GM21529 (cell line): Measurements from ENCODE around the gene SDK2.

Source experiments
- ATAC-seq: cut with Tn5 transposase; IDR thresholded peaks from one replicate; pipeline ENCODE4 v1.9.1; 2021; ENCODE audit not compliant: unreplicated experiment

The SDK2 gene, protein sequence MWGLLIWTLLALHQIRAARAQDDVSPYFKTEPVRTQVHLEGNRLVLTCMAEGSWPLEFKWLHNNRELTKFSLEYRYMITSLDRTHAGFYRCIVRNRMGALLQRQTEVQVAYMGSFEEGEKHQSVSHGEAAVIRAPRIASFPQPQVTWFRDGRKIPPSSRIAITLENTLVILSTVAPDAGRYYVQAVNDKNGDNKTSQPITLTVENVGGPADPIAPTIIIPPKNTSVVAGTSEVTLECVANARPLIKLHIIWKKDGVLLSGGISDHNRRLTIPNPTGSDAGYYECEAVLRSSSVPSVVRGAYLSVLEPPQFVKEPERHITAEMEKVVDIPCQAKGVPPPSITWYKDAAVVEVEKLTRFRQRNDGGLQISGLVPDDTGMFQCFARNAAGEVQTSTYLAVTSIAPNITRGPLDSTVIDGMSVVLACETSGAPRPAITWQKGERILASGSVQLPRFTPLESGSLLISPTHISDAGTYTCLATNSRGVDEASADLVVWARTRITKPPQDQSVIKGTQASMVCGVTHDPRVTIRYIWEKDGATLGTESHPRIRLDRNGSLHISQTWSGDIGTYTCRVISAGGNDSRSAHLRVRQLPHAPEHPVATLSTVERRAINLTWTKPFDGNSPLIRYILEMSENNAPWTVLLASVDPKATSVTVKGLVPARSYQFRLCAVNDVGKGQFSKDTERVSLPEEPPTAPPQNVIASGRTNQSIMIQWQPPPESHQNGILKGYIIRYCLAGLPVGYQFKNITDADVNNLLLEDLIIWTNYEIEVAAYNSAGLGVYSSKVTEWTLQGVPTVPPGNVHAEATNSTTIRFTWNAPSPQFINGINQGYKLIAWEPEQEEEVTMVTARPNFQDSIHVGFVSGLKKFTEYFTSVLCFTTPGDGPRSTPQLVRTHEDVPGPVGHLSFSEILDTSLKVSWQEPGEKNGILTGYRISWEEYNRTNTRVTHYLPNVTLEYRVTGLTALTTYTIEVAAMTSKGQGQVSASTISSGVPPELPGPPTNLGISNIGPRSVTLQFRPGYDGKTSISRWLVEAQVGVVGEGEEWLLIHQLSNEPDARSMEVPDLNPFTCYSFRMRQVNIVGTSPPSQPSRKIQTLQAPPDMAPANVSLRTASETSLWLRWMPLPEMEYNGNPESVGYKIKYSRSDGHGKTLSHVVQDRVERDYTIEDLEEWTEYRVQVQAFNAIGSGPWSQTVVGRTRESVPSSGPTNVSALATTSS (N-terminal part only)

DNA sequence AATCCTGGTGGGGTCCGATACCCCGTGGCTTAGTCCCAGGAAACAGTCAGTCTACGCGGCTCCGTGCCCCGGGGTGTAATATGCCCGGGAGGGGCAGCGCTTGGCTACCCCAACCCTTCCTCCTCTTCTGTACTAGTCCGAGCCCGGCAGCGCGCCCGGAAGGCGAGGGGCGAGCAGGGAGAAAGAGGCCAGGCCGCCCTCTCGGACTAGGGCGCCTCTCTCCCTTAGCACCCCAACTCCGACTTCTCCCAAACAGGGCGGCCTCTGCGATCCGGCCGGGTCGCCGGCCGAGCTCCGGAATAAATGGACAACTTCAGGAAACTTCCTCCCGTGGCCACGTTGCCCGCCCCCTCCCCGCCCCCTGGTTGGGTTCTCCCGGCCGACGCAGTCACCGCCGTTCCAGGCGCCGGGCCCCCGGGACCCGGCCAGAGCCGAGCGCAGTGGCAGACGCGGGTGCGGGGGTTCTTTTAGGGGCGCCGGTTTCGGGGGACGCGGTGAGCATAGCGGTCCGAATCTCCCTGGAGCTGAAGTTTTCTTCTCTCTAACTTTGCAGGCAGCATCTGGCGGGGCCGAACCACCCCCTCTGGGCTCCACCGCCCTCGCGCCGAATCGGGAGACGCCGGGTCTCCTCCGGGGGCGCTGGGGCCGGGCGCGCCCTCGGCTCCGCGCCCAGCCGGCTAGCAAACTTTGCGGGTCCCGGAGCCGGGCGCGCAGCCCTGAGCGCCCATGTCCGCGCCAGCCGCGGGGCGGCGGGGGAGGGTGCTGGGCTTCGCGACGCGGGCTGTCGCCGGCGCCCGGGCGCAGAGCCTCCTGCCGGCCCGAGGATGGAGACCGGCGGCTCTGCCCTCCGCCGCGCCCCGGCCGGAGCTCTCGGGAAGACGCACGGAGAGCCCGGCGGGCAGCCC lies at the start of gene SDK2:
TSS of gene SDK2 (minus strand) at position 301 of the 905 bp plus-strand sequence. CDS start 357 bp downstream, outside the sequence.
- no peak for ATAC-seq

DNA sequence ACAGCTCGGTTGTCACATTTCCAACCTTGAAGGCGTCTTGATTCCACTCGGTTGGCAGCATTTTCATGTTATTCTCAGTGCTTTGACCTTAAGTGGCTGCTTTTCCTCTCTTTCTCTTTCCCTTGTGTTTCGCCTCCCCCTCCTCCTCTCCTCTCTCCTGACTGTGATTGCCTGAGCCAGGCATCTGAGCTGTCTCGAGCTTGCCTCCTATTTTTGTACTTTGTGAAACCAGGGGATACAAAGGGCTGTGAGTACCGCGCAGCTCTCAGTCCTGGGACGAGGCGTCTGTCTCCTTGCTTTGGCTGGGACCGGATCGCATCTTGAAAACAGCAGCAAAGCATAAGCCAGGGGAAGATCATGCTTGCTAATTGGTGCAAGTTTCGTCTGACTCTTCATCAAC lies 48.8 kb upstream of the SDK2 start:
- no peak for ATAC-seq

DNA sequence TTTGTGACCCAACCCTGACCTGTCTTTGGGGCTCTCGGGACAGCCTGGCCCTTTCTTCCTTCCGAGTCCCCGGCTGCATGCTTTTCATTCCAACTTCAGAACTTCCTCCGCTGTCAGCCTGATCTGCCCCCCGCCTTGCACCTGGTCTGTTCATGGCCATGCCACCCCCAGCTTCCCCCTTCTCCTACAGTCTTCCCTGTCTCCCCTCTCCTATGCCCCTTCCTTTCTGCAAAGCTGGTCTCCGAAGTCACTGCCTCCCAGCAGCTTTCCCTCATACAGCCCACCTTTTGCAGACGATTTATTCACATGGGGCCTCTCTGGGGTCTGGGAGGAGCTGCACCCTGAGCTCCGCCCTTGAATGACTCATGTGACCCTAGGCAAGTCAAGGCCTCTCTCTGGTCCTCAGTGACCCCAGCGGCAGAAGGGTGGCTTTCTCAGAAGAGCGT lies 47.1 kb upstream of the SDK2 start:
- ATAC-seq = no peak

DNA sequence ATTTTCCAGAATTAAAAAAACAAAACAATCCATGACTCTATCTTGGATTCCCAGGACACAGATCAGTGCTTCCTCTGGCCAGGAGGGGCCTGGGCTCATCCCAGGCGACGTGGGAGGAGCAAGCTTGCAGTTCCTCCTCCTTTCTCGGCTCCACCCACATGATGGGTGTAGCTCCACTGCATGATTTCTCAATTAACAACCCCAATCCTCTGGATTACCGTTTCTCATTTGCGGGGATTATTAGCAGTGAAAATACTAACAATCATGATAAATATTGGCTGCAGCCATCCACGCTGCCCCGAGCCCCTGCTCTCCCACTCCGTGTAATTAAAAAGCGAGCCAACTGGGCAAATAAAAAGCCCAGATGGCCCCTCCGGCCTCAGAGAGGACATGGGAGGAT lies 46.4 kb upstream of the SDK2 start:
- no peak for ATAC-seq

DNA sequence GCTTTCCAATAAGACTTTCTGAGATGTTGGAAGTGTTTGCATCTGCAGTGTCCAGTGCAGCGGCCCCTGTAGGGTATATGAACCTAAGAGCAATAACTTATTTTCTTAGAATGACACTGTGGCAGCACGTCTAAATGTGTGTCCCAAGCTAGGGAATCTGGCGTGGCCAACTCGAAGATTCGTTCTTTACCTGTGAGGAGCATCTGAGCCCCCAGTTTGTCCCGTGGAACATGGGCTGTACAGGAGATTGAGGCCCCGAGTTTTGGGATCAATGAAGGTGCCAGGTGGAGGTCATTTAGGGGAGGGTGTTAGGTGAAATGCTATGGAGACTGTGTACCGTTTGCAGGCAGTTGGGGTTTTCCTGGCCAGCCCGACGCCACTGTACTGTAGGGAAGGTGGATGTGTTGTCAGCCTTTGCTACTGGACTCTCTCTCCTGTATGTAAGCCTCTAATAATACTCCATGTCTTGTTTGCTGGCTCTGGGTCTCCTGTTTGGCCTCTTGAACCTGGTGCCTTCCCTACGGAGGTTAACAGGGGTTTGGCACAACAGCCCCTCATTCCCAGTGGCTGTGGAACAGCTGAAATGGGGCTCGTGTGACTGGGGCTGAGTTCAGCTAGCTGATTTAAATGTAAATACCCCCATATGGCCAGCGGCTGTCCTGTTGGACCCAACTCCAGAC lies 45.5 kb upstream of the SDK2 start:
- ATAC-seq = no peak

DNA sequence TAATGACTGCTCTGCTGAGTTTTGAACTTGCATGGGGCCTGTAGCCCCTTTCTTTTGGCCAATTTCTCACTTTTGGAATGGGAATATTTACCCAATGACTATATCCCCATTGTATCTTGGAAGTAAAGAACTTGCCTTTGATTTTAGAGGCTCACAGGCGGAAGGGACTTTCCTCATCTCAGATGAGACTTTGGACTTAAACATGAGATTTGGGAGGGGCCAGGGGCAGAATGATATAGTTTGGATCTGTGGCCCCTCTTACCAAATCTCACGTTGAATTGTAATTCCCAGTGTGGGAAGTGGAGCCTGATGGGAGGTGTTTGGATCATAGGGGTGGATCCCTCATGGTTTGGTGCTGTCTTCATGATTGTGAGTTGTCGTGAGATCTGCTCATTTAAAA lies 42.7 kb upstream of the SDK2 start:
- ATAC-seq = no peak

DNA sequence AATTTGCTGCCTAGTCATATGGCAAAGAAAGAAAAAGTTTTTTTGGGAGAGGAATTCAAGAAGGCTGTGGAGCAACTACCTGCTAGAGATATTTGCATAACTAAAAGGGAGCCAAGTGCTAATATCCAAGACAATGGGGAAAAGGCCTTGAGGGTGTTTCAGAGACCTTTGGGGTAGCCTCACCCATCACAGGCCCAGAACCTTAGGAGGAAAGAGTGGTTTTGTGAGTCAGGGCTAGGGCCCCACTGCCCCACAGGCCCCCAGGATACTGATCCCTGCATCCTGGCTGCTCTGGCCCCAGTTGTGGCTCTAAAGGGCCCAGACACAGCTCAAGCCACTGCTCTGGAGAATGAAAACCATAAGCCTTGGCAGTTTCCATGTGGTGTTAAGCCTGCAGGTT lies 41.9 kb upstream of the SDK2 start:
- no peak for ATAC-seq

DNA sequence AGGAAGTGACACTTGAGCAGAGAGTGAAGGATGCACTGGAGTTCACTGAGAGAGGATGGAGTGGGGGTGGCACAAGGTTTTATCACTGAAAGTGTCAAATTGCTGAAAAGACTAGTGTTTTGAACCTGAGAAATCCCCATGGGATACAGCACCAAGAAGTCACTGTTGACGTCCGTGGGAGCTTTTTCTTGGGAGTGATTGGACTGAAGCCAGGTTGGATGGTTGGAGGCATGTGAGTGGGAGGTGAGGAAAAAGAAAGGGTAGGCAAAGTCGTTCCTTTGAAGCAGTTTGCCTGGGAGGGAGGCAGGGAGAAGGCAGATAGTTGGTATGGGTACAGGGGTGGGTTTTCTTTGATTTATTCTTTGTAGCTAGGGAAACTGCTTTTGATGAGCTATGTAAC lies 39.9 kb upstream of the SDK2 start:
- no peak for ATAC-seq

DNA sequence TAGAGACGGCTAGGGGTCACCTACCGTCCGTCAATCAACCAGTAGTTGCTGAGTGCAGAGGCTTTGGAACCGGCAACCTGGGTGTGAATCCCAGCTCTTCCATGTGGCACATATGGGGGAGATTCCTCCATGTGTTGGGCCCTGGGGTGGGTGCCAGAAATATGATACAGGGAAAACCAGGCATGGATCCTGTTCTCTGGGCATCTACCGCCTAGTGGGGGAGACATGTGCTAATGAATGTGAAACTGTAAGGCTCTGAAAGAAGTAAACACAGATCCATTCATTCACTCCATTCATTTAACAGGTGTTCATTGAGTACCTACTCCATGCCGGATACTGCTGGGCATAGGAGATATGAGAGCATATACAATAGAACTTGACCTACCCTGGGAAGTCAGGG lies 39.5 kb upstream of the SDK2 start:
- ATAC-seq = no peak

DNA sequence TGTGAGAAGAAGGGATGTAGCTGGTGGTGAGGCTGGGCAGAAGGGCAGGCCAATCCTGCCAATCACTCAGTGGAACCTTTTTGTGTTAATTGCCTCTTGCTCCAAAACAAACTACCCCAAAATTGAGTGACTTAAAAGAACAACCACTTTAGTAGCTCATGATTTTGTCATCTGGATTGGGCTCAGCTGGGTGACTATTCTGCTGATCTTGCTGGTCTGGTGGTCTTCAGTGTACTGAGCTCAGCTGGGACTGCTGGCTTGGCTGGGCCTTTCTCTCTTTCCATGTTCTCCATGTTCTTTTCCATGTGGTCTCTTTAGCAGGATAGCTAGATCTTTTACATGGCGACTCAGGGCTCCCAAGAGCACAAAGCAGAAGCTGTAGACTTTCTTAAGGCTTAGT lies 37.7 kb upstream of the SDK2 start:
- no peak for ATAC-seq

DNA sequence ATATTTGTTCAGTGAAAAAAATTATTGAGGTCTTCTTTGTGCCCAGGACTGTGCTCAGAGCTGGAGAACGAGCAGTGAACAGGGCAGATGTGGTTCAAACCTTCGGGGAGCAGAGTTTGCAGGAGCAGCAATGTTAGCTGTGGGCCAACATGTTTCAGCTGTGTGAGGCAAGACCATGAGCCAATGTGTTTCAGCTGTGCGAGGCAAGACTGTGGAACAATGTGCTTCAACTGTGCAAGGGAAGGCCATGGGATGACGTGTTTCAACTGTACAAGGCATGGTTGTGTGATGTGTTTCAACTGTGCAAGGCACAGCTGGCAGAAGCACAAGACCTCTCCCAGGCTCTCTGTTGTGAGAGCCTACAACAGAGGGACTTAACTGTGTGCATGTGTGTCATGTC lies 35.2 kb upstream of the SDK2 start:
- no peak for ATAC-seq

DNA sequence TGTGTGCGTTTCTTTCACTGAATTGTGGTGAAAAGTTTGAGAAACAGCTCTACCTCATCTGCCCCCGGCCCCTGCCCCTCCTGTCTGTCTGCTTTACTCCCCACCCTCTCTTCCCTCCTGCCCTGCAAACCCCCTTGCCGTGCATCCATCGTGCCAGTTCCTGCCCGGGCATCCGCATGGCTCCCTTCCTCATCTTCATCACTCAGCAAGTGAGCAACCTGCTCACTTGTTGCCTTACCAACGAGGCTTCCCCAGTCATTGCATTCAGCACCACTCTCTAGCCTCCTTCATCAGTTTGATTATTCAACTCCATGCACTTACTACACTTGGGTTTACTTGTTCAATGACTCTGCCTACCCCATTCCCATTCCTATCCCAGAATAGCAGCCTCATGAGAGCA lies 34.8 kb upstream of the SDK2 start:
- no peak for ATAC-seq

DNA sequence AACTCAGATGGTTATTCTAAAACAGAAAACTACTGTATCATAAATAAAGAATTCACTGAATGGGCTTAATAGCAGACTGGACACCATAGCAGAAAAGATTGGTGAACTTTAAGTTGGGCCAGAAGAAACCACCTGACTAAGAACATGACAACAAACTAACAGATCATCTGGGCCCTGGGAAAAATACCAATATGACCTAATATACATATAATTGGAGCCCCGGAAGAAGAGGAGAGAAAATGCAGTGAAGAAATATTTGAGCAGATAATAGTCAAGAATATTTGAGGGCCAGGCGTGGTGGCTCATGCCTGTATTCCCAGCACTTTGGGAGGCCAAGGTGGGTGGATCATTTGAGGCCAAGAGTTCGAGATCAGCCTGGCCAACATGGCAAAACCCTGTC lies 25.5 kb upstream of the SDK2 start:
- no peak for ATAC-seq

DNA sequence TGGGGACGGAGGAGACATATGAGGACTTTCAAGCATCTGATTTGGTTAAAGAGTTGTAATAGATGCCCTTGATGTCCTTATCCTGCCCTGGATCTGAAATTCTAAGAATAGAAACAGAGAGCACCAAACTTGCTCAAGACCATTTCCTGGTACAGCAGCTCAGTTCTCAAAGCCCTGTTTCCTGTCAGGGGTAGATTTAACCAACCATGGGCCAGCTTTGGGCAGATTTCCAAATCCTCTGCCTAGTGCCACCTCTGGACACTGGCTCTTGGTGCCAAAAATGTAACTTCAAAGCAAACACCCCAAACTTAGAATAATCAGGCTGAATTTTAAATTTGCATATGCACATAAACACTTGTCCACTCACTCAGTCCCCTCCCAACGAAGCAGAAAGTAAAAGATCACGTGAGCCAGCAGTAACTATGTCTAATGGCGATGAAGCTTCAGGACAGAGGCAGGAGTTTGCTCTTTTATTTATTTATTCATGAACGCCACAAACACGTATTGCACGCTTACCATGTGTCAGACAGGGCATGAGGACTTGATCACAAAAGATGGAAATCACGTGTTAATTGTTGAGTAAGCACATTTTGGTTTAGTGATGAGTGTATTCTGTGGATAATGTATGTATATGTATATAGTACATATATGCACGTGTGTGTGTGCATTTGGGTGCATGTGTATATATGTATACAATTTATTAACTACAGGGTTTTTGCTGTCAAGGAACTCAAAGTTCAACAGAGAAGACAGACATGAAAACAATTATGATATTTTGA lies 23.1 kb upstream of the SDK2 start:
- no peak for ATAC-seq

DNA sequence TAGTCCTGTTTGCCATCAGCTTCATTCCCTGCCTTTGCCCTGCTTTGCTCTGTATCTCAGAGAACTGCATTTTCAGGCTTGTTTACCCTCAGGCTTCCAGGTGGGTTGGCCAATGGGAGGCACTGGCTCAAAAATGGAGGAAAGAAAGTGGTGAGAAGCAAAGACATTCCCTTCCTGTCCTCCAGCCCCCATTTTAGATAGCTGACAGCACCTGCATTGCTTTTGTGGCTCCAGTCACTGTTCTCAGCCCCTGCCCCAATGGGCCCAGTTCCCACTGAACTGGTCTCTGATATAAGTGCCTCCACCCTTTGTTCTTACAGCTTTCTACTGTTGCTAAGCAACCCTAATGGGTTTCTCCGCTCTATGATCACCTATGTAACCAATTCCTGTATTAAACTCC lies 19.4 kb upstream of the SDK2 start:
- ATAC-seq = no peak

DNA sequence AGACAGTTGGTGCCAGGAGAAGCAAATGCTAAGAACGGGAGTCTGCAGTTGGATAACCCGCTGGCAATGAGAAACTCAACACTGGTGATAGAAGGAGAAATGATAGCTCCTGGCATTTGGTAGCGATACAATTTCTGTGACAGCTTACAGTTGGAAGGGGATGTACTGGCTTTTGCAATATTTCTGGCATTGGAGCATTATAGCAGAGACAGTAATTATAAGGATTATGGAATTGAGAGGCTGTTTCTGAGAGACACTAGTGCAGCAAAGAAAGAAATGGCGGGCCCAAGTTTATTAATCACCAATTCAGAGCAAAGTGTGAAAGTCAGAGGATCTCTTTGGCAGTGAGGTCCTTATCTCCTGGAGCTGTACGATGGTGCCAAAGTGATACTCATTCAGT lies 16.1 kb upstream of the SDK2 start:
- no peak for ATAC-seq

DNA sequence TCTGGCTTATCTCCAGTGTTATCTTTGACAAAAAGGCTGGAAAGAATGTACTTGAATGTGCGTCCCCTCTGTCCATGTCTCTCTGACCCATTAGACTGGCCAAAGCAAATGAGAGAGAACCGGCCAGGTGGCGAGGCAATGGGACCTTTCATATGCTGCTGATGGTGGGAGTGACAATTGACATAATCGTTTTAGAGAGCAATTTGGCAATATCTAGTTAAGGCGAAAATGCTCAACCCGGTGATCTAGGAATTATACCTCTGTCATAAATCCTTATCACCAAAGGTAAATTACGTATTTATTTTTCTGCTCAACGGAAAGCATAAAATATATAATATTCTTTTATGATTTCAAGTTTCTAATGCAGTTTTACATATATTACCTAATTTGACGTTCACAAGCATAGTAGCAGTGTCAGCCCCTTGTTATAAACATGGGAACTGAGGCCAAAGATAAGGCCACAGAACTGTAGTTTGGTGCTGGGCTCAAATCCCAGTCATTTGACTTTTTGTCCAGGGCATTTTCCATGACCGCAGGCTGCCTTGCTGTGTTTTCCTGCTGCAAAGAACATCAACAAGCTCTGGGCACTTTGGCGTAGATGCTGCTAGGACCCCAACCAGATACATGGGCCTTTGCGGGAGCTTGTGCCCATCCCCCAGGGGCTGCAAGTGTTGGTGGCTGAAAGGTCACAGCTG lies 14.7 kb upstream of the SDK2 start:
- no peak for ATAC-seq

DNA sequence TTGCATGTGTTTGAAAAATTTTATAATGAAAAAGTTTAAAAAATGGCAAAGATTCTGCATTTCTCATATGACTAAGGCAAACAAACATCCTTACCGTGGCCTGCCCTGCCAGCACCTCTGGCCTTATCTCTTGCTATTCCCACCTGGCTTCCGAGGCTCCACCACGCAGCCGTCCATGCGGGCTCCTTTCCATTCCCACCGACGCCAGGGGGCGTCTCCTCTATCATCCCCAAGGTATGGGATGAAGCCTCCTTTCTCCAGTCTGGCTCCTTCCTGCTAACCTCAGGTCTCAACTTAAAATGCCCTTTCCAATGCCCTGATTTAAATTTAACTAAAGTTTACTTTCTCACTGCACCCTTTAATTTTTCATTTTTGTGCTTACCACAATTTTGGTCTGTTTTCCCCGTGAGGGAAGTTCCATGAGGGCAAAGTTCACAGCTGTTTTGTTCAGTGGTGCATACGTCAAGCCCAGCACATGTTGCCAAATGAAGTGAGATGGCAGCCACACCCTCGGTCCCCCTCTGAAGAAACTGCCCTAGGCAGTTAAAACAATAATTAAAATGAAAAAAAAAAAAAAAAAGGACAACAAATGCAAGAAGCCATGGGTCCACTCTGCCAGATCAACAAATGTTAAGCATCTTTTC lies 13.3 kb upstream of the SDK2 start:
- no peak for ATAC-seq
